Testis (tissue), 3 donors: ENCODE measurements around the gene ZMYM2. TPM values are rescaled to one million over a fixed set of nuclear protein-coding genes. Genes with fewer than 3 reads are reported as not detected.

Experiments used
- DNase-seq: peaks from one replicate; pipeline ENCODE4 v3.0.0-alpha.2; 2019
- H3K27ac ChIP-seq, 2 donors: fragments of 200-600 bp; sonication (generic); one replicate each; pipeline ENCODE4 v1.5.1; 2019
- H3K27me3 ChIP-seq: fragments of 200-600 bp; sonication (generic); one replicate; pipeline ENCODE4 v1.5.1; 2019
- H3K36me3 ChIP-seq: fragments of 200-600 bp; sonication (generic); one replicate; pipeline ENCODE4 v1.5.1; 2017; ENCODE audit warnings: low read depth; ENCODE audit errors: missing control alignments
- H3K4me1 ChIP-seq: fragments of 200-600 bp; sonication (generic); one replicate; pipeline ENCODE4 v1.5.1; 2019
- H3K4me3 ChIP-seq, 2 donors: fragments of 200-600 bp; sonication (generic); one replicate each; pipeline ENCODE4 v1.5.1; 2017 to 2019
- H3K9me3 ChIP-seq: fragments of 200-600 bp; sonication (generic); one replicate; pipeline ENCODE4 v1.5.1; 2017
- CTCF ChIP-seq, 3 experiments: fragments of 450-650 bp in 2 of 3; fragments of 200-600 bp in 1 of 3; sonication (generic) in 1 of 3; IDR thresholded peaks; one replicate each; pipeline ENCODE4 v1.5.1; 2016 to 2019; ENCODE audit warnings: antibody characterized with exemption in 3 of 3, mild to moderate bottlenecking in 2 of 3, moderate library complexity in 1 of 3
- POLR2A ChIP-seq: fragments of 450-650 bp; IDR thresholded peaks from one replicate; pipeline ENCODE4 v1.6.1; 2017; ENCODE audit warnings: antibody characterized with exemption, mild to moderate bottlenecking, moderate library complexity
- WGBS, 2 donors: methylation state at CpG; one replicate each; pipeline ENCODE4 v1.1.5; 2018; 5-methylcytosine and 5-hydroxymethylcytosine counted together
- intact Hi-C: fragments of 100-400 bp; cut with DNase I; formaldehyde crosslinking; loops from one replicate; pipeline ENCODE4 v1.15.1; 2023; ENCODE audit warnings: low total_unique reads
- polyA plus RNA-seq: library from polyadenylated mRNA; stranded (reverse); fragments of 350-450 nt; fragmentation: Illumina TruSeq; extraction: RNeasy Lipid Tissue Mini Kit (QIAGEN cat#74804); gene quantifications from one replicate; pipeline ENCODE4 v1.2.3, GENCODE V29; 2014; ENCODE audit warnings: low read depth, low replicate concordance; ENCODE audit not compliant: insufficient read depth
- total RNA-seq, 2 donors: library from RNA; depleted of rRNA; stranded (reverse); fragments of >200 nt; gene quantifications; one replicate each; pipeline ENCODE4 v1.2.3, GENCODE V29; 2016

ZMYM2 gene
- total and polyA plus RNA-seq, 3 donors from 2014 or later: 110 to 177 (median 162) TPM

GRCh38 chr13:20102525-20103180 is 144.1 kb downstream of the ZMYM2 start:
- Histone ChIP-seq H3K9me3 (no peaks in the 10 kb centered on the region), H3K27ac (no peak overlapping the region), H3K36me3 (no peaks in the 10 kb centered on the region), H3K4me1 (no peaks in the 10 kb centered on the region), H3K4me3 (no peak overlapping the region), H3K27me3 (no peaks in the 10 kb centered on the region)
- DNase-seq: no peak
- 53 to 55% methylated on average over 9 of the region's 9 CpGs for WGBS, 2 donors
- intact Hi-C loops: no loop called here
- TF ChIP-seq POLR2A (no peak), CTCF (IDR thresholded peaks at IDR 0.05) (no peak)

- H3K9me3 ChIP-seq: no peaks in the 10 kb centered on the region
- intact Hi-C loops: no loop called here
- 85 to 86% methylated on average over 13 of the region's 13 CpGs for WGBS, 2 donors
- H3K27me3 ChIP-seq: no peaks in the 10 kb centered on the region
- H3K4me3 ChIP-seq: no peak overlapping the region
- H3K27ac ChIP-seq: no peak overlapping the region
- DNase-seq: no peak
- no peaks in the 10 kb centered on the region for H3K36me3 ChIP-seq
- no peak for TF ChIP-seq CTCF (IDR thresholded peaks at IDR 0.05)
- TF ChIP-seq POLR2A: no peak
- no peaks in the 10 kb centered on the region for H3K4me1 ChIP-seq
Observed at GRCh38 chr13:20105161-20105689, 146.7 kb downstream of the ZMYM2 start.

- intact Hi-C loops: no loop called here
- TF ChIP-seq CTCF (IDR thresholded peaks at IDR 0.05) (no peak), POLR2A (no peak)
- H3K27me3 ChIP-seq: no peaks in the 10 kb centered on the region
- 24 to 39% methylated on average over 4 of the region's 4 CpGs for WGBS, 2 donors
- no peaks in the 10 kb centered on the region for H3K4me1 ChIP-seq
- H3K36me3 ChIP-seq: no peaks in the 10 kb centered on the region
- DNase-seq: no peak
- no peaks in the 10 kb centered on the region for H3K9me3 ChIP-seq
- H3K27ac ChIP-seq: no peak overlapping the region
- no peak overlapping the region for H3K4me3 ChIP-seq
Observed at GRCh38 chr13:20106742-20107141, 148.2 kb downstream of the ZMYM2 start.

- 81 to 88% methylated on average over 2 of the region's 2 CpGs for WGBS, 2 donors
- intact Hi-C loops: no loop called here
- no peaks in the 10 kb centered on the region for H3K36me3 ChIP-seq
- no peak overlapping the region for H3K4me3 ChIP-seq
- no peak for TF ChIP-seq CTCF (IDR thresholded peaks at IDR 0.05)
- H3K27me3 ChIP-seq: no peaks in the 10 kb centered on the region
- H3K27ac ChIP-seq: no peak overlapping the region
- no peaks in the 10 kb centered on the region for H3K9me3 ChIP-seq
- no peak for DNase-seq
- no peaks in the 10 kb centered on the region for H3K4me1 ChIP-seq
Observed at GRCh38 chr13:20109037-20109436, 150.5 kb downstream of the ZMYM2 start.

- 72 to 74% methylated on average over 9 to 10 of the region's 10 CpGs for WGBS, 2 donors
- TF ChIP-seq POLR2A: no peak
- no peak for TF ChIP-seq CTCF (IDR thresholded peaks at IDR 0.05)
Observed at GRCh38 chr13:20114066-20114610, 155.6 kb downstream of the ZMYM2 start.

More at GRCh38 chr13:20114066-20114610, 155.6 kb downstream of the ZMYM2 start:
- Histone ChIP-seq H3K4me3 (no peak overlapping the region), H3K27ac (no peak overlapping the region), H3K36me3 (no peaks in the 10 kb centered on the region), H3K9me3 (no peaks in the 10 kb centered on the region), H3K27me3 (no peaks in the 10 kb centered on the region), H3K4me1 (peaks cover 4% of the 10 kb centered on the region)
- intact Hi-C loops: no loop called here
- DNase-seq: no peak
